Neutrophil (primary cell): ENCODE measurements around the gene VPS35L.

Experiments used
- H3K27ac ChIP-seq: fragments of 200-600 bp; sonication (generic); 2 replicates; pipeline ENCODE4 v1.5.1; 2016; ENCODE audit warnings: mild to moderate bottlenecking, moderate library complexity
- H3K27me3 ChIP-seq: fragments of 200-600 bp; sonication (generic); 2 replicates; pipeline ENCODE4 v1.6.0; 2016; ENCODE audit warnings: mild to moderate bottlenecking
- H3K36me3 ChIP-seq: fragments of 200-600 bp; sonication (generic); 2 replicates; pipeline ENCODE4 v1.5.1; 2017
- H3K4me1 ChIP-seq, 2 experiments: fragments of 200-600 bp in 1 of 2; sonication (generic) in 1 of 2; 1 replicate in 1 of 2; 2 replicates in 1 of 2; pipeline versions ENCODE4 v1.5.1 to v1.6.1; 2013 to 2016; ENCODE audit warnings: low read depth in 1 of 2, low read length in 1 of 2, mild to moderate bottlenecking in 1 of 2, moderate library complexity in 1 of 2; ENCODE audit not compliant: control insufficient read depth in 1 of 2, insufficient read depth in 1 of 2
- H3K4me3 ChIP-seq, 2 experiments: fragments of 200-600 bp in 1 of 2; sonication (generic) in 1 of 2; 1 replicate in 1 of 2; 2 replicates in 1 of 2; pipeline ENCODE4 v1.5.1; 2013 to 2016; ENCODE audit warnings: low read depth in 1 of 2, low read length in 1 of 2, mild to moderate bottlenecking in 1 of 2, moderate library complexity in 1 of 2
- H3K9me3 ChIP-seq: fragments of 200-600 bp; sonication (generic); 2 replicates; pipeline ENCODE4 v1.5.1; 2016
- CTCF ChIP-seq: fragments of 200-600 bp; sonication (generic); IDR thresholded peaks from 2 replicates; pipeline ENCODE4 v1.5.1; 2016; ENCODE audit warnings: antibody characterized with exemption

VPS35L gene

GRCh38 chr16:19642501-19642900, 87.0 kb downstream of the VPS35L start:
- Histone ChIP-seq H3K27ac (no peak overlapping the region), H3K36me3 (peaks cover 59% of the 10 kb centered on the region), H3K4me1 (no peaks in the 10 kb centered on the region), H3K4me3 (no peak overlapping the region), H3K27me3 (no peaks in the 10 kb centered on the region), H3K9me3 (no peaks in the 10 kb centered on the region)
- TF ChIP-seq CTCF = no peak

GRCh38 chr16:19644877-19645276, 89.4 kb downstream of the VPS35L start:
- H3K4me1 ChIP-seq = no peaks in the 10 kb centered on the region
- peaks cover 48% of the 10 kb centered on the region for H3K36me3 ChIP-seq
- no peaks in the 10 kb centered on the region for H3K9me3 ChIP-seq
- H3K27ac ChIP-seq = no peak overlapping the region
- TF ChIP-seq CTCF = no peak
- H3K27me3 ChIP-seq = no peaks in the 10 kb centered on the region
- no peak overlapping the region for H3K4me3 ChIP-seq

GRCh38 chr16:19645557-19645981, 90.1 kb downstream of the VPS35L start:
- no peaks in the 10 kb centered on the region for H3K4me1 ChIP-seq
- no peak overlapping the region for H3K4me3 ChIP-seq
- no peak for TF ChIP-seq CTCF
- H3K9me3 ChIP-seq = no peaks in the 10 kb centered on the region
- no peaks in the 10 kb centered on the region for H3K27me3 ChIP-seq
- H3K36me3 ChIP-seq = peaks cover 47% of the 10 kb centered on the region
- H3K27ac ChIP-seq = no peak overlapping the region

DNA sequence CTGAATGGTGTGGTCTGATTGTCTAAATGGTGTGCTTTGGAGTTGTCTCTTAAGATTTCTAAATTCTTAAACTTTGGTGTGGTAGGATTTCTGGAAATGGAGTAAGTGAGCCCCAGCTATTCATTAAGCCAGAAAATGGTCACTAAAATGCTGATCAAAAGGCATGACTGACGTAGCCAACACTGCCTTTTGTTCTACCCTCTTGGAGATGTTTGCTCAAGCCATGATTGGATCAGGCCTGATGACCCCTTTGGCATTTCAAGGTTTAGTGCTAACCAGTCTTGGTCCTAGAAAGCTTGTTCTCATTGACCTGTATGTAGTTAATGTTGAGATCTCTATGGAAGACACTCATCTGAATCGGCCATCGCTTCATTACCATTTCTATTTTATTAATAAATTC, 94.5 kb downstream of the VPS35L start:
- Histone ChIP-seq H3K36me3 (peaks cover 57% of the 10 kb centered on the region), H3K9me3 (no peaks in the 10 kb centered on the region), H3K4me3 (no peak overlapping the region), H3K27me3 (no peaks in the 10 kb centered on the region), H3K4me1 (no peaks in the 10 kb centered on the region), H3K27ac (no peak overlapping the region)
- no peak for TF ChIP-seq CTCF

GRCh38 chr16:19654147-19654546, 98.6 kb downstream of the VPS35L start:
- no peak overlapping the region for H3K27ac ChIP-seq
- H3K9me3 ChIP-seq = no peaks in the 10 kb centered on the region
- TF ChIP-seq CTCF = no peak
- no peaks in the 10 kb centered on the region for H3K27me3 ChIP-seq
- H3K36me3 ChIP-seq = peaks cover 64% of the 10 kb centered on the region
- H3K4me1 ChIP-seq = no peaks in the 10 kb centered on the region
- no peak overlapping the region for H3K4me3 ChIP-seq

GRCh38 chr16:19655242-19655777, 99.8 kb downstream of the VPS35L start:
- H3K27ac ChIP-seq = no peak overlapping the region
- no peaks in the 10 kb centered on the region for H3K4me1 ChIP-seq
- no peaks in the 10 kb centered on the region for H3K9me3 ChIP-seq
- no peak for TF ChIP-seq CTCF
- H3K36me3 ChIP-seq = peaks cover 55% of the 10 kb centered on the region
- H3K27me3 ChIP-seq = no peaks in the 10 kb centered on the region
- no peak overlapping the region for H3K4me3 ChIP-seq
